Neural cell (in vitro differentiated cells): ENCODE data around the gene BFSP1. TPM values are rescaled to one million over a fixed set of nuclear protein-coding genes. Genes with fewer than 3 reads are reported as not detected.

Experiments
- H2AFZ ChIP-seq: fragments of 200-600, 300-800 bp; sonication (generic), shearing (Covaris generic); 2 replicates; pipeline ENCODE4 v1.6.0; 2014; ENCODE audit warnings: low read depth, mild to moderate bottlenecking, antibody characterized with exemption, low read length, moderate library complexity
- H3F3A ChIP-seq: fragments of 200-600 bp; shearing (Covaris generic); 2 replicates; pipeline ENCODE4 v1.6.1; 2016; ENCODE audit warnings: mild to moderate bottlenecking, moderate library complexity, mixed read lengths, antibody characterized with exemption, low read length; ENCODE audit not compliant: insufficient read depth, poor library complexity, severe bottlenecking
- H3K27ac ChIP-seq: fragments of 200-600, 300-800 bp; sonication (generic), shearing (Covaris generic); 2 replicates; pipeline ENCODE4 v1.5.1; 2014; ENCODE audit warnings: mild to moderate bottlenecking, low read length, moderate library complexity
- H3K27me3 ChIP-seq: fragments of 300-800, 200-600 bp; sonication (generic), shearing (Covaris generic); 2 replicates; pipeline ENCODE4 v1.6.0; 2014; ENCODE audit warnings: mild to moderate bottlenecking, low read depth, low read length, moderate library complexity; ENCODE audit not compliant: insufficient read depth
- H3K36me3 ChIP-seq: fragments of 300-800, 200-600 bp; sonication (generic), shearing (Covaris generic); 2 replicates; pipeline ENCODE4 v1.5.1; 2014; ENCODE audit warnings: mild to moderate bottlenecking, antibody characterized with exemption, low read length, moderate library complexity; ENCODE audit not compliant: insufficient read depth
- H3K4me2 ChIP-seq: fragments of 300-800, 200-600 bp; sonication (generic), shearing (Covaris generic); 2 replicates; pipeline ENCODE4 v1.6.0; 2014; ENCODE audit warnings: mild to moderate bottlenecking, low read length
- H3K4me3 ChIP-seq: fragments of 300-800, 200-600 bp; sonication (generic), shearing (Covaris generic); 2 replicates; pipeline ENCODE4 v1.5.1; 2014; ENCODE audit warnings: mild to moderate bottlenecking, low read length, moderate library complexity
- H3K79me2 ChIP-seq: fragments of 200-600 bp; shearing (Covaris generic); replicated peaks from 2 replicates; pipeline ENCODE4 v1.6.0; 2014; ENCODE audit warnings: mild to moderate bottlenecking, low read length, moderate library complexity; ENCODE audit not compliant: insufficient read depth
- H3K9ac ChIP-seq: fragments of 300-800, 200-600 bp; sonication (generic), shearing (Covaris generic); 2 replicates; pipeline ENCODE4 v1.6.1; 2016; ENCODE audit warnings: mild to moderate bottlenecking, low read length, mixed read lengths
- H3K9me2 ChIP-seq: fragments of 200-600 bp; shearing (Covaris generic); 2 replicates; pipeline ENCODE4 v1.6.1; 2016; ENCODE audit warnings: mild to moderate bottlenecking, low read length, mixed read lengths; ENCODE audit not compliant: insufficient read depth
- H3K9me3 ChIP-seq: fragments of 200-600, 300-800 bp; sonication (generic), shearing (Covaris generic); 2 replicates; pipeline ENCODE4 v1.6.1; 2016; ENCODE audit warnings: mild to moderate bottlenecking, mixed run types, low read length, moderate library complexity, mixed read lengths
- H4K20me1 ChIP-seq: fragments of 200-600 bp; shearing (Covaris generic); 2 replicates; pipeline ENCODE4 v1.6.1; 2016; ENCODE audit warnings: mild to moderate bottlenecking, mixed run types; ENCODE audit not compliant: insufficient read depth
- CTCF ChIP-seq: fragments of 450-650 bp; IDR thresholded peaks from 2 replicates; pipeline ENCODE4 v1.5.1; 2014; ENCODE audit warnings: antibody characterized with exemption, mild to moderate bottlenecking, moderate library complexity; ENCODE audit not compliant: poor library complexity, severe bottlenecking
- EP300 ChIP-seq: fragments of 450-650 bp; conservative IDR thresholded peaks from 2 replicates; pipeline ENCODE4 v1.6.1; 2014; ENCODE audit warnings: antibody characterized with exemption, mild to moderate bottlenecking, moderate library complexity; ENCODE audit not compliant: poor library complexity, severe bottlenecking
- EZH2 ChIP-seq: fragments of 200-600, 300-800 bp; shearing (Covaris generic), sonication (generic); IDR thresholded peaks from 2 replicates; pipeline ENCODE4 v1.6.1; 2014; ENCODE audit warnings: antibody characterized with exemption, low read length, borderline replicate concordance, mild to moderate bottlenecking; ENCODE audit not compliant: insufficient read depth, poor library complexity, severe bottlenecking
- MXI1 ChIP-seq: fragments of 450-650 bp; conservative IDR thresholded peaks from 2 replicates; pipeline ENCODE4 v1.6.1; 2014; ENCODE audit warnings: antibody characterized with exemption, mild to moderate bottlenecking; ENCODE audit not compliant: poor library complexity, severe bottlenecking
- POLR2AphosphoS5 ChIP-seq: IDR thresholded peaks from 2 replicates; pipeline ENCODE4 v1.6.1; 2012
- RAD21 ChIP-seq: fragments of 450-650 bp; conservative IDR thresholded peaks from 2 replicates; pipeline ENCODE4 v1.6.1; 2014; ENCODE audit warnings: antibody characterized with exemption, mild to moderate bottlenecking, moderate library complexity
- REST ChIP-seq: IDR thresholded peaks from 2 replicates; pipeline ENCODE4 v1.6.1; 2012; ENCODE audit warnings: borderline replicate concordance
- SMC3 ChIP-seq: fragments of 450-650 bp; conservative IDR thresholded peaks from 2 replicates; pipeline ENCODE4 v1.6.1; 2014; ENCODE audit warnings: antibody characterized with exemption, mild to moderate bottlenecking, moderate library complexity; ENCODE audit not compliant: poor library complexity
- TAF1 ChIP-seq: IDR thresholded peaks from 2 replicates; pipeline ENCODE4 v1.6.1; 2012; ENCODE audit warnings: low read depth
- polyA plus RNA-seq: library from polyadenylated mRNA; depleted of rRNA; stranded (reverse); fragments of >200 nt; gene quantifications from 2 replicates; pipeline ENCODE4 v1.2.3, GENCODE V29; 2014

BFSP1 gene
- polyA plus RNA-seq, 1 donor from 2014 or later = 1.3 TPM

- Histone ChIP-seq H3K79me2 (no peaks in the 10 kb centered on the region), H4K20me1 (no peaks in the 10 kb centered on the region), H3K27ac (no peak overlapping the region), H3K36me3 (no peaks in the 10 kb centered on the region), H3F3A (no peaks in the 10 kb centered on the region), H3K9ac (no peak overlapping the region), H3K27me3 (no peaks in the 10 kb centered on the region), H3K9me3 (no peaks in the 10 kb centered on the region), H2AFZ (no peak overlapping the region), H3K4me3 (no peak overlapping the region), H3K9me2 (no peaks in the 10 kb centered on the region), H3K4me2 (no peak overlapping the region)
- TF ChIP-seq EP300 = no peak
- no peak for TF ChIP-seq EZH2
- TF ChIP-seq SMC3 = no peak
- no peak for TF ChIP-seq MXI1
- no peak for TF ChIP-seq POLR2AphosphoS5
- no peak for TF ChIP-seq RAD21
- no peak for TF ChIP-seq TAF1
- TF ChIP-seq REST = no peak
- no peak for TF ChIP-seq CTCF
Measured at GRCh38 chr20:17559338-17559737, 28.2 kb upstream of the BFSP1 start.

GRCh38 chr20:17558941-17559304 is 27.7 kb upstream of the BFSP1 start:
- no peaks in the 10 kb centered on the region for H3F3A ChIP-seq
- no peak overlapping the region for H3K27ac ChIP-seq
- H3K9ac ChIP-seq = no peak overlapping the region
- H3K9me2 ChIP-seq = no peaks in the 10 kb centered on the region
- H2AFZ ChIP-seq = no peak overlapping the region
- TF ChIP-seq RAD21 = no peak
- no peak for TF ChIP-seq EZH2
- no peak for TF ChIP-seq TAF1
- no peak for TF ChIP-seq REST
- no peak for TF ChIP-seq EP300
- TF ChIP-seq POLR2AphosphoS5 = no peak
- TF ChIP-seq CTCF = no peak
- TF ChIP-seq SMC3 = no peak
- TF ChIP-seq MXI1 = no peak
- H3K36me3 ChIP-seq = no peaks in the 10 kb centered on the region
- H3K79me2 ChIP-seq = no peaks in the 10 kb centered on the region
- no peak overlapping the region for H3K4me3 ChIP-seq
- H4K20me1 ChIP-seq = no peaks in the 10 kb centered on the region
- no peaks in the 10 kb centered on the region for H3K9me3 ChIP-seq
- H3K27me3 ChIP-seq = no peaks in the 10 kb centered on the region
- H3K4me2 ChIP-seq = no peak overlapping the region
